K562 treated with DMSO at 1 percent for 4 hours (cell line): Measurements from ENCODE around the gene CST6. TPM values are rescaled to one million over a fixed set of nuclear protein-coding genes. Genes with fewer than 3 reads are reported as not detected.

Experiments used
- total RNA-seq: library from RNA; unstranded; fragments of 300-600 nt; gene quantifications from 2 replicates; pipeline ENCODE4 v1.2.3, GENCODE V29; 2022; ENCODE audit not compliant: insufficient read depth

The CST6 gene
- total RNA-seq = not detected in 2 replicates

GRCh38 chr11:66011785-66012303, at the start of gene CST6:
TSS of gene CST6 (plus strand) at chr11:66012008. CDS start at chr11:66012045, 37 bp downstream.

GRCh38 chr11:66001942-66002647, 9.7 kb upstream of the CST6 start, which contains the start of the genes BANF1 and EIF1AD:
TSS of gene BANF1 (plus strand) at chr11:66002503. CDS start at chr11:66003251, 748 bp downstream.
TSS of gene EIF1AD (minus strand) at chr11:66002157. CDS start at chr11:66000389, 1,768 bp downstream.

GRCh38 chr11:66026017-66026529, 14.3 kb downstream of the CST6 start, which contains the start of gene CATSPER1:
TSS of gene CATSPER1 (minus strand) at chr11:66026479. CDS start at chr11:66026379, 100 bp downstream.

GRCh38 chr11:66048547-66049323, 36.9 kb downstream of the CST6 start, which contains the start of gene GAL3ST3:
TSS of gene GAL3ST3 (minus strand) at chr11:66049161. CDS start at chr11:66045415, 3,746 bp downstream.

GRCh38 chr11:66051766-66052663, 40.2 kb downstream of the CST6 start, which contains the start of gene SF3B2:
TSS of gene SF3B2 (plus strand) at chr11:66052364. CDS start at chr11:66052385, 21 bp downstream.

Other genes with a start within 250 kb of the CST6 start
- gene AP5B1, start 231.0 kb upstream of the CST6 start, total RNA-seq = 25.5 and 28.9 TPM in 2 replicates
- not detected in 2 replicates for gene OVOL1, start 224.9 kb upstream of the CST6 start, total RNA-seq
- gene SNX32, start 178.0 kb upstream of the CST6 start, total RNA-seq = not detected in 2 replicates
- gene CFL1, start 153.8 kb upstream of the CST6 start, total RNA-seq = 715 and 721 TPM in 2 replicates
- 69.2 and 73.6 TPM in 2 replicates for gene MUS81, start 151.6 kb upstream of the CST6 start, total RNA-seq
- 2.3 TPM in 1 of 2 replicates, not detected in the other for gene EFEMP2, start 139.2 kb upstream of the CST6 start, total RNA-seq
- not detected in 2 replicates for gene CTSW, start 132.2 kb upstream of the CST6 start, total RNA-seq
- gene FIBP, start 123.5 kb upstream of the CST6 start, total RNA-seq = 49.6 and 55.0 TPM in 2 replicates
- gene CCDC85B, start 121.3 kb upstream of the CST6 start, total RNA-seq = 36.9 and 41.3 TPM in 2 replicates
- gene FOSL1, start 111.6 kb upstream of the CST6 start, total RNA-seq = 4.6 and 7.2 TPM in 2 replicates
- gene C11orf68, start 92.9 kb upstream of the CST6 start, total RNA-seq = 50.5 and 55.0 TPM in 2 replicates
- 133 and 159 TPM in 2 replicates for gene DRAP1, start 92.6 kb upstream of the CST6 start, total RNA-seq
- gene TSGA10IP, start 66.5 kb upstream of the CST6 start, total RNA-seq = not detected in 2 replicates
- 64.4 and 73.6 TPM in 2 replicates for gene SART1, start 50.3 kb upstream of the CST6 start, total RNA-seq
- gene EIF1AD, start 9.9 kb upstream of the CST6 start, total RNA-seq = 33.9 and 39.2 TPM in 2 replicates
- gene BANF1, start 9.5 kb upstream of the CST6 start, total RNA-seq = 201 and 212 TPM in 2 replicates
- gene CATSPER1, start 14.5 kb downstream of the CST6 start, total RNA-seq = not detected in 2 replicates
- gene GAL3ST3, start 37.2 kb downstream of the CST6 start, total RNA-seq = not detected in 2 replicates
- gene SF3B2, start 40.4 kb downstream of the CST6 start, total RNA-seq = 197 and 236 TPM in 2 replicates
- gene PACS1, start 58.3 kb downstream of the CST6 start, total RNA-seq = 26.7 and 27.9 TPM in 2 replicates
- gene KLC2, start 245.7 kb downstream of the CST6 start, total RNA-seq = 33.3 and 34.0 TPM in 2 replicates